Measurements from ENCODE around the gene BCL7C. TPM values are rescaled to one million over a fixed set of nuclear protein-coding genes. Genes with fewer than 3 reads are reported as not detected.

Gene BCL7C
- polyA plus RNA-seq, 6 donors from 2014 or later: 29.4 to 40.3 (median 33.1) TPM

DNA sequence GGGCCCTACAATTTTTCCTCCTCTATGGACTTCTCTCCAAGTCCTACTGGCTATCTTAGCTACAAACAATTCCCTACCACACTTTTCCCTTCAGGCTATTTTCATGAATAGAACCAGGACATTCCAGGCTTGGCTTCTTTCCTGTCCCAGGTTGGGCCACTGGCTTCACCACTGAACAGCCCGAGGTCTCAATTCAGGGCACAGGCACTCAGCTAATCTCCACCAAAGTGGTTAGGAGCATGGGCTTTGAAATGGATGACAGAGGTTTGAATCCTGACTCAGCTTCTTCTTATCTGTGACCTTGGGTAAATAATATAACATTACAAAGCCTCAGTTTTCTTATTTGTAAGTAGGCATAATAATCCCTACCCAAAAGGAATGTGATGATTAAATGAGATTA, 56.0 kb downstream of the BCL7C start:
- H3K36me3 Mint-ChIP-seq: no peaks in the 10 kb centered on the region
- H3K4me3 Mint-ChIP-seq: no peak overlapping the region
- H3K4me1 Mint-ChIP-seq: no peaks in the 10 kb centered on the region
- no peaks in the 10 kb centered on the region for H3K27me3 Mint-ChIP-seq
- H3K9me3 Mint-ChIP-seq: no peaks in the 10 kb centered on the region
- no peak for DNase-seq
- peak overlapping the region in 1 of 6 donors; percentile 46 for H3K27ac Mint-ChIP-seq
- no peak for ATAC-seq (ENCODE audit: low read depth in 2 of 2)

Other genes starting within 250 kb of the BCL7C start
- 10 to 100 TPM; 11.6 to 40.9 (median 17.8) TPM for gene PRR14, start 243.1 kb downstream of the BCL7C start, polyA plus RNA-seq (ENCODE audit: low read depth in 6 of 6)
- 1 to 10 TPM in 5 of 6 donors, under 1 TPM in 1; 0.88 to 9.0 (median 4.2) TPM for gene FBRS, start 235.6 kb downstream of the BCL7C start, polyA plus RNA-seq (ENCODE audit: low read depth in 6 of 6)
- 10 to 100 TPM in 5 of 6 donors, not detected in 1; 11.9 to 41.5 (median 14.8) TPM for gene SRCAP, start 194.9 kb downstream of the BCL7C start, polyA plus RNA-seq (ENCODE audit: low read depth in 6 of 6)
- 10 to 100 TPM; 24.7 to 43.9 (median 29.8) TPM for gene PHKG2, start 145.7 kb downstream of the BCL7C start, polyA plus RNA-seq (ENCODE audit: low read depth in 6 of 6)
- under 1 TPM; 0.16 to 0.88 (median 0.62) TPM for gene CFAP119, start 132.0 kb downstream of the BCL7C start, polyA plus RNA-seq (ENCODE audit: low read depth in 6 of 6)
- 10 to 100 TPM; 15.0 to 51.6 (median 28.8) TPM for gene RNF40, start 131.8 kb downstream of the BCL7C start, polyA plus RNA-seq (ENCODE audit: low read depth in 6 of 6)
- 1 to 10 TPM in 1 of 6 donors, under 1 TPM in 4, not detected in 1; 0.23 to 1.4 (median 0.45) TPM for gene ZNF629, start 106.9 kb downstream of the BCL7C start, polyA plus RNA-seq (ENCODE audit: low read depth in 6 of 6)
- under 1 TPM in 3 of 6 donors, not detected in 3; 0.40 to 0.67 (median 0.47) TPM for gene CTF1, start 2.5 kb upstream of the BCL7C start, polyA plus RNA-seq (ENCODE audit: low read depth in 6 of 6)
- gene FBXL19, start 29.5 kb upstream of the BCL7C start, polyA plus RNA-seq (ENCODE audit: low read depth in 6 of 6): under 1 TPM in 4 of 6 donors, not detected in 2; 0.21 to 0.48 (median 0.27) TPM
- gene ORAI3, start 55.0 kb upstream of the BCL7C start, polyA plus RNA-seq (ENCODE audit: low read depth in 6 of 6): 10 to 100 TPM; 65.8 to 83.4 (median 78.3) TPM
- gene SETD1A, start 63.7 kb upstream of the BCL7C start, polyA plus RNA-seq (ENCODE audit: low read depth in 6 of 6): 1 to 10 TPM in 2 of 6 donors, under 1 TPM in 3, not detected in 1; 0.69 to 2.8 (median 0.85) TPM
- gene HSD3B7, start 91.1 kb upstream of the BCL7C start, polyA plus RNA-seq (ENCODE audit: low read depth in 6 of 6): not detected
- gene STX1B, start 116.6 kb upstream of the BCL7C start, polyA plus RNA-seq (ENCODE audit: low read depth in 6 of 6): not detected
- 10 to 100 TPM; 17.4 to 37.1 (median 28.6) TPM for gene STX4, start 139.5 kb upstream of the BCL7C start, polyA plus RNA-seq (ENCODE audit: low read depth in 6 of 6)
- 1 to 10 TPM; 3.8 to 7.5 (median 5.9) TPM for gene ZNF668, start 180.2 kb upstream of the BCL7C start, polyA plus RNA-seq (ENCODE audit: low read depth in 6 of 6)
- gene ZNF646, start 180.3 kb upstream of the BCL7C start, polyA plus RNA-seq (ENCODE audit: low read depth in 6 of 6): 10 to 100 TPM in 1 of 6 donors, 1 to 10 TPM in 5; 3.6 to 13.5 (median 6.1) TPM
- gene PRSS53, start 194.9 kb upstream of the BCL7C start, polyA plus RNA-seq (ENCODE audit: low read depth in 6 of 6): under 1 TPM in 4 of 6 donors, not detected in 2; 0.19 to 0.77 (median 0.50) TPM
- gene VKORC1, start 200.7 kb upstream of the BCL7C start, polyA plus RNA-seq (ENCODE audit: low read depth in 6 of 6): 10 to 100 TPM; 61.9 to 77.4 (median 66.6) TPM
- gene BCKDK, start 214.3 kb upstream of the BCL7C start, polyA plus RNA-seq (ENCODE audit: low read depth in 6 of 6): 10 to 100 TPM; 23.1 to 41.2 (median 27.3) TPM
- 10 to 100 TPM; 39.0 to 68.1 (median 51.6) TPM for gene KAT8, start 223.6 kb upstream of the BCL7C start, polyA plus RNA-seq (ENCODE audit: low read depth in 6 of 6)
- under 1 TPM in 1 of 6 donors, not detected in 5; 0.40 TPM for gene PRSS8, start 241.7 kb upstream of the BCL7C start, polyA plus RNA-seq (ENCODE audit: low read depth in 6 of 6)

Measured in naive B cell (primary cell).